Left forelimb (tissue), 1 donor: Measurements from ENCODE around the gene DBP.
A peak's percentile ranks its signal among the peaks of the same experiment; 100 is the strongest.
"Not testable (repeated sequence)": the region's sequence is repeated elsewhere in the genome, so short reads cannot be mapped to it uniquely, and the experiment has no call there.

Experiments
- DNase-seq: peaks from one replicate; pipeline ENCODE4 v3.0.0-alpha.2; 2018; ENCODE audit warnings: low spot score

Gene DBP

DNA sequence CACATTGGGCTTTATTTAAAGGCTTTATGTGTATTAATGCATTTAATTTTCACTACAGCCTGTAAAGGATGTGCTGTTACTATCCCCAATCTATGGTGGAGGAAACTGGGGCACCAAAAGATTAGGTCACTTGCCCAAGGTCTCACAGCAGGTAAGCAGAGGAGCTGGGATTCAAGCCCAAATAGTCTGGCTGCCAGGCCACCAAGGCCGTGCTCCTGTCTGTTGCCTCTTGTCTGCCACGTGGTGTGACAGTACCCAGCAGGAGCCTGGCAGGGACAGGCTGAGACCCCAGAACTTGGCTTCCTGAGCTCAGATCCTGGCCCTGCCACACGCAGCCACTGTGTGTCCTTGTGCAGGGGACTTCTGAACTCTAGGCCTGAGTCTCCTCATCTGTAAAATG is 31.2 kb upstream of the DBP start:
- DNase-seq, result no peak

DNA sequence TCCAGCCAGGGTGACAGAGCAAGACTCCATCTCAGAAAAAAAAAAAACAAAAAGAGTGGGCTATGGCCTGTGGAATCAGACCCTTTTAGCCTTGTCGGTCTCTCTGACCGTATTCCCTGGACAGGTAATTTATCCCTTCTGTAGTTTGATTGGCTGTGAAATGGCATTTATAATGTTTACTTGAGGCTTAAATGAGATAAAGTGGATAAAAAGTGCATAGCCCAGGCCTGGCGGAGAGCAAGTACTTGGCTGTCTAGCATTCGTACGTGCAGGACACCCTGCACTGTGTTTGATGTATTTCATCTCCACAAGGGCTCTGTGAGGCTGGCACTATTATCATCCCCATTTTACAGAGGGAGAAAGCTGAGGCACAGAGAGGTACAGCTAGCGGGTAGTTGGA is 28.6 kb upstream of the DBP start:
- no peak for DNase-seq

DNA sequence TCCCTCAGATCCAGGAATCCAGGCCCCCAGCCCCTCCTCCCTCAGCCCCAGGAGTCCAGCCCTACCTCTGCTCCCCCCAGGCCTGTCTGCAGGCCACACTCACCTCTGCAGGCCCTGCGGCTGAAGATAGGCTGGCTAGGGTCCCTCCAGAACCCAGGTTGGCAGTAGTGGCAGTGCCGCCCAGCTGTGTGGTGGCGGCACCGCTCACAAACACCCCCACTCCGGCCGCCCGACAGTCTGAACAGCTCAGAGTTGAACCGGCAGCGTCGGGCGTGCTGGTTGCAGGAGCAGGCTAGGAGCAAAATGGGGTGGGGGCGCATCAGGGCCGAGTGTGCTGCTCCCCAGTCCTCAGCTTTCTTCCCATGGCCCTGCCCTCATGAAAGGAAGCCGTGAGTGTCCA is 27.3 kb upstream of the DBP start:
- DNase-seq, result no peak

DNA sequence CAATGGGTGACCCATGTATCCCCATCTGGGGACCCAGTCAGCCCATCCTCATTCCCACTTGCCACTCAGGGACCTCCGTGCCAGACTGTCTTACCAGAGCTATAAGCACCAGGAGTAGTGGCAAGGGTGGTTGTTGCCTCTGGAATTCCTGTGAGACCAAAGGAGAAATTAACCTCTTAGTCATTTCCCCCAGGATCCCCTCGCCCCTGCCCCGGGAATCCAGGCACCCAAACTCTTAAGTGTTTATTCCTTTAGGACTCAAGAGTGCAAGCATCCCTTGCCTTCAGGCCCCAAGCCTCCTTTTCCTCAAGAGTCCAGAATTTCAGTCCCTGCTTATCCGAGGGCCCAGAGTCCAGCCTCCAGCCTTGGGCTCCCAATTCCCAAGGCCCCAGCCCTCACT is 26.5 kb upstream of the DBP start:
- no peak for DNase-seq

DNA sequence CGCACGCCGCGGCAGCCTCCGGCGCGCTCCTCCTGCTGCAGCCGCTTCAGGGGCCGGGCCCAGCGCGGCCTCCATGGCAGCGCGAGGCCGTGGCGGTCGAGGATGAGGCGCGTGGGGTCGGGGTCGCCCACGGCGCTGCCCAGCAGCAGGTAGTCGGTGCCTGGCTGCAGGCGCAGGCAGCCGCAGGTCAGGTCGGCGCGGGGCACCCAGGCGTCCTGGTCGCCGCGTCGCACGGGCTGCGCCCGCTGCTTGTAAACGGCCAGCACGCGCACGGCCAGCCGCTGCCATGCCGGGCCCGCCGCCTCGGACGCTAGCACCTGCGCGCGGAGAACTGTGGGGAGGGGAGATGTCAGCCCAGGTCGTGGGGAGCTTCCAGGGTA is 24.5 kb upstream of the DBP start:
- DNase-seq, result no peak

DNA sequence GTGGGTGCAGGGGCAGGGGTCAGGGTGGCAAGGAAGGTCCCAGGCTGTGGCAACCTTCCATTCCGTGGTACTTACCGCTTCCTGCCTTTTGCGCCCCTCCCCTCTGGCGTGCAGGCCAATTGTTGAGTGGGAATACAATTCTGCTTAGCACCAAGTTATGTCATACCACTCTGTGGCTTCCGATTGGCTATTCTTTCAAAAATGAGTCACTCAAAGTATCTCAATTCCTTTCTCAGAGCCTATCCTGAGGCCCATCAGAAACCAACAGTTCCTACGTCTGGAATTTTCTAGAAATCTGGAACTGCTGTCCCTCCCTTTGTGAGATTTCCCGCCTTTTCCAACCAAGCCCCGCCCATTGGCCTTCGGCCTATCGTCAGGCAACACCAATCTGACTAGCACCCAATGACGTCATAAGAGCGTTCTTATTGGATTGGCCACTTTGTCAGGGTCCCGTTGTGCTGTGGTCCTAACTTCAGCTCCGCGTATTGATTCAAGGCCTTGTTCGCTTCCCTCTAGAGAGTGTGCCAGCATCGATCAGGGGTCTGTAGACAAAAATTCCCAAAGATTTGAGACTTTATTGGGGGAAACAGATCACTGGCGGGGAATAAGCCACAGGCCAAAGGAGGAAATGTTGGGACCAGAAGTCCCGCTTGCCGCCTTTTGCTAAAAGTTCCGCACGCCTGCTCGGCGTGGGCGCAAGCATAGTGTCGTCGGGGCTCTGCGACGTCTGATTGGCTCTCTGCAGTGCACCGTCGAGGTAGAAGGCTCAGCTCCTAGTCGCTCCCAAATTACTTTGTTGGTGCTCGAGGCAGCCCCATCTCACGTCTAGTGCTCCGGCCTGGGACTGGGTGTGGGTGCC is 23.9 kb upstream of the DBP start:
- no peak for DNase-seq

DNA sequence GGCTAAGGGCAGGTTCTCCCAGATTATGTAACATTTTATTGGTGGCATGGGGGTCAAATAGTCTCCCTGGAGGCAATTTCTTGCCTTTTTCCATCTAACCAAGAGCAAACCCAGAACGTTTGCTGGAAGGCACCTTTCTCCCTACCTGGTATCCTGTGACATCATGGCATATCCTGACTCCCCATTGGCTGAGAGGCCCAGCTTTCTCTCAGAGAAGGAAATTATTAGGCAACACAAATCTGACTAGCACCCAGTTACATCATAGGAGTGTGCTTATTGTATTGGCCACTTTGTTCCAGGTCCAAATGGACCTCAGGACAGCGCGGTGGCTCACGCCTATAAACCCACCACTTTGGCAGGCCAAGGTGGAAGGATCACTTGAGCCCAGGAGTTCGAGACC is 22.6 kb upstream of the DBP start:
- DNase-seq, result no peak

DNA sequence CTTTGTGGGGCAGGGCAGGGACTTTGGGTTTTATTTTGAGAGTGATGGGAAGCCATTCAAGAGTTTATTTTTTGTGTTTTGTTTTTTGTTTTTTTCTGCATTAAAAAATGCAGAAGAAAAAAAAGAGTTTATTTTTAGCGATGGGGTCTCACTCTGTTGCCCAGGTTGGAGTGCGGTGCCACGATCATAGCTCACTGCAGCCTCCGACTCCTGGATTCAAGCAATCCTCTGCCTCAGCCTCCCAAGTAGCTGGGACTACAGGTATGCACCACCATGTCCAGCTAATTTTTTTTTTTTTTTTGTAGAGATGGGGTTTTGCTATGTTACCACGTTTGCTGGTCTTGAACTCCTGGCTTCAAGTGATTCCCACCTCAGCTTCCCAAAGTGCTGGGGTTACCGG is 21.3 kb upstream of the DBP start:
- no peak for DNase-seq

DNA sequence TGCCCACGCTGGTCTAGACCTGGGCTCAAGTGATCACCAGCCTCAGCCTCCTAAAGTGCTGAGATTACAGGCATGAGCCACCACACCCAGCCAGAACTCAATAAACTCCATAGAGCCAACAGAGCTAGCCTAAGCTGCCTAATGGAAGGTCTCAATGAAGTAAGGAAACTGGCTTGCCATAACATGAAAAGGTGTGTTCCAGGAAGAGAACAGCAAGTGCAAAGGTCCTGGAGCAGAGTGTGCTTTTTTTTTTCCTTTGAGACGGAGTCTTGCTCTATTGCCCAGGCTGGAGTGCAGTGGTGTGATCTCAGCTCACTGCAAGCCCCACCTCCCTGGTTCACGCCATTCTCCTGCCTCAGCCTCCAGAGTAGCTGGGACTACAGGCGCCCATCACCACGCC is 20.6 kb upstream of the DBP start:
- not testable (repeated sequence) for DNase-seq

DNA sequence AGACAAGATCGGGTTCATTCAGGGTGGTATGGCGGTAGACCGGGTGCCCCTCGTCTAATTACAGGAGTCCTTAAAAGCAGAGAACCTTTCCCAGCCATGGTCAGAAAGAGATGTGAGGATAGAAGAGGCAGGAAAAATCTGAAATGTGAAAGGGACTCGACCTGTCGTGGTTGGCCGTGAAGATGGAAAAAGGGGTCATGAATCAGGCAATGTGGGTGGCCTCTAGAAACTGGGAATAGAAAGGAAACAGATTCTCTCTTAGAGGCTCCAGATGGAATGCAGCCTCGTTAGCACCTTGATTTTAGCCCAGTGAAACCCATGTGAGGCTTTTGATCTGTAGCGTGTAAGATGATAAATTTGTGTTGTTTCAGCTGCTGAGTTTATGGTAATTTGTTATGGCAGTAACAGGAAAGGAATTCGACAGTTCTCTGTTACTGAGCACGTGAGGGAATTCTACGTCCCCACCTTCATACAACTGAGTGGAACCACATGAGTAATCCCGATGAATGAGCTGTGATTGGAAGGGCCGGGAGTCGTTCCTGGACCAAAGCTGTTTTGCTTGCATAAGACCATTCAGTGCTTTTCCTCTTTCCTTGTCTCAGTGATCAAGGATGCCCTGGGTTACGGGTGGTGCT is 19.8 kb upstream of the DBP start:
- DNase-seq, result no peak

DNA sequence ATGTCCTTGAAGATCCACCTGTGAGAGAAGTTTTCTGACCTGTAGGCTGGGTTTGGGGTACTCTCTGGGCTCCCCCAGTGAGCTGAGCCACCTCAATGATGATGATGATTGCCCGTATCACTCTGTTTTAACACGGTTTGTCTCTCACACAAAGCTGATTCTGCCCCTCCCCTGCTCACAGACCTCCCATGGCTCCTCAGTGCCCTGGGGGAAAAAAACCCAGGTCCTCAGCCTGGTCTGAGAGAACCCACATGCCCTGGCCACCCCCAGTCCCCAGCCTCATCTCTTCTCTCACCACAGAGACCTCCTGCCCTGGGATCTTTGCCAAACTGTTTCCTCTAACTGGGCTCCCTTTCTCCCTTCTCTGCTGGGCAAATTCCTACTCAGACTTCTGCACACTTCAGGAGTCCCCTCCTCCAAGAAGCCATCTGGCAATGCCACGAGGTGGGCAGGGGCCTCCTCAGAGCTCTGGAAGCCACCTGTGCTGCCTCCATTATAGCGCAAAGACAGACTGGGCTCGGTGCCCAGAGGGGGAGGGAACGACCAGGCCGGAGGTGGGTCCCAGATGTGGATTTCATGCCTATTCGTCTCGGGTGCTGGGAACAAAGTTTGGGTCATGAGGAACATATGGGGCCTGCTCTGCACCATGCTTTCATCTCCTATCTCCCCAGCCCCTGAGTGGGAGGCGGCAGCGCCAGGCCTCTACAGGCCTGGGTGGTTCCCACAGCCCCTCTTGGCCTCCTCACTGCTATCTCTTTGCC is 17.3 kb upstream of the DBP start:
- peak; percentile 81 for DNase-seq

DNA sequence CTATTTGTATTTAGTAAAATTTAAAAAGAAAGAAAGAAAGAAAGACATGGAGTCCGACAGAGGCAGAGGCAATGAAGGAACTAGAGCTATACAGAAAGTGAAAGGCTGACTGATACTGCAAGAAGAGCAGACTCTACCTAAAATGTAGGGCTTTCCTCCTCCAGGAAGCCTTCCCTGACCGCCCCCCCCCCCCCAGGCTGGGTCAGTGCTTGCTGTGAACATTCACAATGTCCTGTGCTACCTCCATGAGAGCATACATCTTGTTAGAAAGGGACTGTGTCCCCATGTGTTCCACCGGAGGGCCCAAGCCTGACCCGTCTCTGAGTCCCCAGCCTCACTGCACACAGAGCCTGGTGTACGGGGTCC is 14.5 kb upstream of the DBP start:
- no peak for DNase-seq

DNA sequence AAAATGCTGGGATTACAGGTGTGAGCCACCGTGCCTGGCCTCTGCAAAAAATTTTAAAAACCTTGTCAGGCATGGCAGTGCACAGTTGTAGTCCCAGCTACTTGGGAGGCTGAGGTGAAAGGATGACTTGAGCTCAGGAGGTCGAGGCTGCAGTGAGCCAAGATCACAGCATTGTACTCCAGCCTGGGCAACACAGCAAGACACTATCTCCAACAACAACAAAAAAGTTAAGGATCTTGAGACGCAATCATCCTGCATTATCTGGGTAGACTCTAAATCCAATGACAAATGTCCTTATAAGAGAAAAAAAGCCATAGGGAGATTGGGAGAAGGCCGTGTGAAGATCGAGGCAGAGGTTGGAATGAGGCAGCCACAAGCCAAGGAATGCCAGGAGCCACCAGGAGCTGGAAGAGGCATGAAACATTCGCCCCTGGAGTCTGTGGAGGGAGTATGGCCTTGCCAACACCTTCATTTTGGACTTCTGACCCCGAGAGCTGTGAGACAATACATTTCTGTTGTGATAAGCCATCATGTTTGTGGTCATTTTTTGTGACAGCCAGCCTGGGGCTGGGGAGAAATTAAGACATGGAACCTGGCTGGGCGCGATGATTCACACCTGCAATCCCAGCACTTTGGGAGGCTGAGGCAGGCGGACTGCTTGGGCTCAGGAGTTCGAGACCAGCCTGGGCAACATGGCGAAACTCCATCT is 13.9 kb upstream of the DBP start:
- no peak for DNase-seq

DNA sequence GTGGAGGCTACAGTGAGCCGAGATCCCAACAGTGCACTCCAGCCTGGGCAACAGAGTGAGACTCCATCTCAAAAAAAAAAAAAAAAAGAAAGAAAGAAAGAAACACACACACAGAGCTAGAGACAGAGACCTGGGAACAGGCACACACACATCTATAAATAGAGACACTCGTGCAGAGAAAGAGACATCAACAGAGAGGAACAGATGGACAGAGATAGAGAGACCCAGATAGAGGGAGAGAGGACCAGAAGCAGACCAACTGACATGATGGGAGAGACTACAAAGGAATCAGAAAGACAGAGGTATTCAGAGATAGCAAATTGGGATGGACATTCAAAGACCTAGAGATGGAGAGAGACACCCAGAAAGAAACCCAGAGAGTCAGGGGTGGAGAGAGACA is 11.0 kb upstream of the DBP start:
- DNase-seq, result no peak

DNA sequence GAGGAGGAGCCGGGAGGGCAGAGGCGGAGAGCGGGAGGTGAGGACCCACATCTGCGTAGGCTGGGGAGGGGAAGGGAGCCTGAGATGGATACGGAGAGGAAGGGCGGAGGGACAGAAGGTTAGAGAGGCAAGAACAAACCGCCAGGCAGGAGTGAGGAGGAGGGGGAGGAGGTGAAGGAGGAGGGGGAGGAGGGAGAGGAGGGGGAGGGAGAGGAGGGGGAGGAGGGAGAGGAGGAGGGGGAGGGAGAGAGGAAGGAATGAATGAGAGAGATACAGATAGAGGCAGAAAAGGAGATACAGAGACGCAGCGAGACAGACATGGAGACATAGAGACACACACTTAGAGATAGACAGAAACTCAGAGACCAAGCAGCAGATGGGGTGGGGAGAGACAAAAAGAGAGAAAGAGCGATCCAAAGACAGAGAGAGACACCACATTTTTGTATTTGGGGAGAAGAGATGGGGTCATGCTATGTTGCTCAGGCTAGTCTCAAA is 9.6 kb upstream of the DBP start:
- DNase-seq, result no peak

DNA sequence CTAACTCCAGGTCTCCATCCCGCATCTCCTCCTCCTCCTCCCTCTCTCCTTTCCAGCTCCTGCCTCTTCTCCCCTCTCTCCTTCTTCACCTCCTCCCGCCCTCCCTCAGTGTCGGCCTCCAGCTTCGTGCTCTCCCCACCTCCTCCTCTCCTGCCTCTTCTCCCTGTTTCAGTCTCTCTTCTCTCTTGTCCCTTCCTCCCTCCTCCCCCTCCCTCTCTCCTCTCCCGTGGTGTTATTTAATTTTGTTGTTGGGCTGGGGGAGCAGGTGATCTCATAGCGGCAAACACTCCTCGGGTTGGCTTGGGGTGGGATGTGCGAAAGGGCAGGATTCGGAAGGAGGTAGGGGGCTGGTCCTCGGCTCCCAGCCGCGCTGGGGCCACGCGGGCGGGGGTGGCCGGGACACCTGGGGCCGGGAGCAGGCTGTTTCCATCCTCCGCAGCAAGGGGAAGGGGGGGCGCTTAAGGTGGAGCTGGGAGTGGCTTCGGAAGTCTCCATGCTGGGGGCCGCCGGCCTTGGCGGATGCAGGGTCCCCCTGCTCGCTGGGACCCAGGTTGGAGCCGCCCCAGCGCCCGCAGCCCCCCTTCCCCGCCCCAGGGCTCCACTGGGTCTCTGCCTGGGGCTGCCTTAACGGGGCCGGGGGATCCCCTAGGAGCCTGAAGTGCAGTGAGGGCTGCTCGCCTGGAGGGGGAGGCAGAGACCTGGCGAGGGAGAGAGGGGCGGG is 9.0 kb upstream of the DBP start, which contains the start of gene CA11:
CA11 (minus strand) TSS at position 187 of the 721 bp plus-strand sequence. CDS start 555 bp downstream, outside the sequence.
- DNase-seq, result peak; percentile 97

DNA sequence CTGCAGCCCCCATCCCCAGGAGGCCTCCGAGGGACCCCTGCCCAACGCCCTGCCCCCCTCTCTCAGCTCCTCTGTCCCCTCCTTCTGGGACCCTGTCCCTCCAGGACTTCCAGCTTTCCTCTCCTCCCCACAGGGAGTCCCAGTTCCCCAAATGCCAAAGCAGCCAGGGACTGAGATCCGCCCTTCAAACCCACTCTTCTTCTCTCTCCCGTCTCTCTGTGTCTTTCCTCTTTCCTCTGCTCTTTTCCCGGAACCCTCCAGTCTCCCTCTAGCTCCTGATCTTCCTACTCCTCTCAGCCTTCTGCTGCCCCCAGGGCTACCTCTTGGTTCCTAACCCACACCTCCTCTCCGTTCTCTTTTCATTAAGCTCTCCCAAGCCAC is 8.4 kb upstream of the DBP start:
- DNase-seq, result no peak

DNA sequence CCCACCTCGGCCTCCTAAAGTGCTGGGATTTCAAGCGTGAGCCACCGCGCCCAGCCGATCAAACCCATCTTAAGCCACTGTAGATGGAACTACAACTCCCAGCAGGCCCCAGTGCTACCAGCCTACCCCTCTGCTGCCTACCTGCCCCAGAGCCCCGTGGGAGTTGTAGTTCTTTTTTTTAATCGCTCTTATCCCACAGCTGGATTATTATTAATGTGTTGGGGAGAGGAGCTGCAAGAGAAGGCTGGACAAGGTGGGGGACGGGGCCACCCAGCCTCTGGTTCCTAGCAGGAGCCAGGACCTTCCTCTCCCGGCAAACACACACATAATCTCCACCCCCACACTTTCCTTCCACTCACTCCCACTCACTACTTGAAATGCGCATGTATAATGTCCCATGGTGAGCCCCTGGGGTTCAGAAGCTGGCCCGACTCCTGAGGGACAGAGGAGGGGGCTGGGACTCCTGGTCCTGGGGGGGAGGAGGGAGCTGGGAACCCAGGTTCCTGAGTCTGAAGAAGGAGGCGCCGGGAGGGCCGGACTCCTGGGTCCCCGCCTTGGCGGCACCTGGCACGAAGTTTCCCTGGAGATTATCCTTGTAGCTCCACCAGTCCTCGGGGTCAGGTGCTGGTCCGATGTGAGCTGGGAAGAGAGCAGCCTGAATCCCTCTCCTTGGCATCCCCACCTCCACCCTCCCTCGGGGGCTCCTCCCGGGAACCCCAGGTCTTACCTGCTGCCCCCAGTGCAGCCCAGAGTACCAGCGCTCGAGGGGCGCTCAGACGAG is 7.8 kb upstream of the DBP start:
- no peak for DNase-seq

DNA sequence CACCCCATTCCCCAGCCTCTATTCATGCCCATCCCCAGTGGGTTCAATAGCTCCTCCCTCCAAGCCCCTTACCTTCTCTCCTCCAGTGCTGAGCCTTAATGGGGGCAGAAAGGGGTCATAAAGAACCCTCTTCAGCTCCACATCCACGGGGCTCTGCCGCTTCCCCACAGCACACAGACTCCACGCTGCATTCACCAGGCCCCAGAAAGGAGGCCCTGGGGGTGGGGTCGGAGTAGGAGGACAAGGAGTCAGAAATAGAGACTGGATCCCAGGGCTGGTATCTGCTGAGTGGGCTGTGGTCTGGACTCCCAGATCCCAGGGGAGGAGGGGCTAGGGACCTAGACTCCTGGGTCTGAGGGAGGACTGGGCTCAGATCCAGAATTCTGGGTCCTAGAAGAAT is 7.2 kb upstream of the DBP start:
- no peak for DNase-seq

DNA sequence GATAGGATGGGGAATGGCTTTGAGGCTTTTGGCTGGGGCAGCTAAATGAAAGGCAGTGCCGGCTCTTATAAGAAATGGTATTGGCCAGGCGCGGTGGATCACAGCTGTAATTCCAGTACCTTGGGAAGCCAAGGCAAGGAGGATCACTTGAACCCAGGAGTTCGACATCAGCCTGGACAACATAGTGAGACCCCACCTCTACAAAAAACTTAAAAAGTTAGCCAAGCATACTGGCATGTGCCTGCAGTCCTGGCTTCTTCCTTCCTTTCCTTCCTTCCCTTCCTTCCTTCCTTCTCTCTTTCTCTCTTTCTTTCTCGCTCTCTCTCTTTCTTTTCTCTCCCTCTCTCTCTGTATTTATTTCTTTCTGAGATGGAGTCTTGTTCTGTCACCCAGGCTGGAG is 5.7 kb upstream of the DBP start:
- DNase-seq, result no peak

DNA sequence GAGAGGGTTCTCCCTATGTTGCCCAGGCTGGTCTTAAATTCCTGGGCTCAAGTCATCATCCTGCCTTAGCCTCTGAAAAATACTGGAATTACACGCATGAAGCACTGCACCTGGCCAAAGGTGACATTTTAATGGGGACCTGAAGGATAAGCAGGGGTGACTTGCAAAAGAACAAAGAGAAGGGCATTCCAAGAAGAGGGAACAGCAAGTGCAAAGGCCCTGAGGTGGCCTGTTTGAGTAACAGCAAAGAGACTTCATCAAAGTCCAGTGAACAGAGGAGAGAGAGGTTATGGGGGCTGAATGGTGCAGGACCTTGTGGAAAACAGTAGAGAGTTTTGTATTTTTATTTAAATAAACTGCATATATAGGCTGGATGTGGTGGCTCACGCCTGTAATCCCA is 4.7 kb upstream of the DBP start:
- no peak for DNase-seq
